Naive B cell (primary cell): ENCODE data around the gene TPSB2. TPM values are rescaled to one million over a fixed set of nuclear protein-coding genes. Genes with fewer than 3 reads are reported as not detected.

Source experiments
- ATAC-seq, 2 donors: fragments of 150-1000 bp; cut with Tn5 transposase; 2 replicates each; pipeline ENCODE4 v1.10.0; 2021; ENCODE audit warnings: low read depth in 2 of 2, mild to moderate bottlenecking in 2 of 2, moderate library complexity in 2 of 2
- DNase-seq: peaks from one replicate; pipeline ENCODE4 v3.0.0; 2022
- H3K27ac Mint-ChIP-seq, 6 donors: one replicate each; pipeline ENCODE4 v1.8.0; 2020 to 2022; ENCODE audit warnings: mild to moderate bottlenecking in 6 of 6, mixed read lengths in 6 of 6, moderate library complexity in 5 of 6, inconsistent platforms in 2 of 6
- H3K27me3 Mint-ChIP-seq, 3 donors: one replicate each; pipeline ENCODE4 v1.8.0; 2021 to 2022; ENCODE audit warnings: mixed read lengths in 3 of 3, mild to moderate bottlenecking in 1 of 3
- H3K36me3 Mint-ChIP-seq, 2 donors: one replicate each; pipeline ENCODE4 v1.8.0; 2020 to 2022; ENCODE audit warnings: mixed read lengths in 2 of 2, inconsistent platforms in 1 of 2, mild to moderate bottlenecking in 1 of 2
- H3K4me1 Mint-ChIP-seq, 3 donors: one replicate each; pipeline ENCODE4 v1.8.0; 2020 to 2022; ENCODE audit warnings: mixed read lengths in 3 of 3, inconsistent platforms in 1 of 3, mild to moderate bottlenecking in 1 of 3, moderate library complexity in 1 of 3
- H3K4me3 Mint-ChIP-seq, 8 donors: one replicate each; pipeline ENCODE4 v1.8.0; 2020 to 2022; ENCODE audit warnings: mild to moderate bottlenecking in 8 of 8, mixed read lengths in 8 of 8, moderate library complexity in 8 of 8, inconsistent platforms in 2 of 8
- H3K9me3 Mint-ChIP-seq, 7 donors: one replicate each; pipeline ENCODE4 v1.8.0; 2020 to 2022; ENCODE audit warnings: mixed read lengths in 7 of 7, mild to moderate bottlenecking in 5 of 7, inconsistent platforms in 2 of 7, moderate library complexity in 1 of 7
- polyA plus RNA-seq, 6 donors: library from polyadenylated mRNA; unstranded; fragments of 300-500 nt; fragmentation: Illumina TruSeq; gene quantifications; one replicate each; pipeline ENCODE4 v1.2.3, GENCODE V29; 2021; ENCODE audit warnings: low read depth in 6 of 6

Gene TPSB2
- polyA plus RNA-seq, 6 donors from 2014 or later: not detected

- DNase-seq (no peak), ATAC-seq (no peak)
Observed at GRCh38 chr16:1180549-1181403, 49.2 kb downstream of the TPSB2 start.

More at GRCh38 chr16:1180549-1181403, 49.2 kb downstream of the TPSB2 start:
- Mint-ChIP-seq H3K4me3 (no peak overlapping the region), H3K27me3 (no peaks in the 10 kb centered on the region), H3K9me3 (no peaks in the 10 kb centered on the region), H3K4me1 (no peaks in the 10 kb centered on the region), H3K36me3 (no peaks in the 10 kb centered on the region), H3K27ac (no peak overlapping the region)

Other genes with a start within 250 kb of the TPSB2 start
- gene SOX8, start 248.4 kb downstream of the TPSB2 start, polyA plus RNA-seq: not detected
- not detected for gene SSTR5, start 157.4 kb downstream of the TPSB2 start, polyA plus RNA-seq
- gene C1QTNF8, start 133.9 kb downstream of the TPSB2 start, polyA plus RNA-seq: not detected
- gene CACNA1H, start 77.1 kb downstream of the TPSB2 start, polyA plus RNA-seq: not detected
- not detected for gene TPSG1, start 4.9 kb downstream of the TPSB2 start, polyA plus RNA-seq
- not detected for gene TPSAB1, start 10.5 kb upstream of the TPSB2 start, polyA plus RNA-seq
- gene TPSD1, start 25.9 kb upstream of the TPSB2 start, polyA plus RNA-seq: not detected
- 100 to 1,000 TPM in 5 of 6 donors, 10 to 100 TPM in 1; 99.5 to 121 (median 114) TPM for gene UBE2I, start 79.5 kb upstream of the TPSB2 start, polyA plus RNA-seq
- 1 to 10 TPM in 1 of 6 donors, under 1 TPM in 4, not detected in 1; 0.20 to 1.3 (median 0.67) TPM for gene BAIAP3, start 103.5 kb upstream of the TPSB2 start, polyA plus RNA-seq
- gene TSR3, start 121.7 kb upstream of the TPSB2 start, polyA plus RNA-seq: 100 to 1,000 TPM in 3 of 6 donors, 10 to 100 TPM in 3; 87.9 to 103 (median 99.1) TPM
- gene GNPTG, start 121.7 kb upstream of the TPSB2 start, polyA plus RNA-seq: 10 to 100 TPM; 39.7 to 52.1 (median 44.6) TPM
- gene UNKL, start 184.5 kb upstream of the TPSB2 start, polyA plus RNA-seq: 10 to 100 TPM in 1 of 6 donors, 1 to 10 TPM in 5; 7.2 to 25.7 (median 9.2) TPM
- gene UQCC4, start 190.6 kb upstream of the TPSB2 start, polyA plus RNA-seq: 10 to 100 TPM; 39.8 to 65.5 (median 46.2) TPM
- not detected for gene PERCC1, start 200.9 kb upstream of the TPSB2 start, polyA plus RNA-seq
- under 1 TPM in 2 of 6 donors, not detected in 4; 0.16 to 0.26 TPM for gene CCDC154, start 214.4 kb upstream of the TPSB2 start, polyA plus RNA-seq
- gene CLCN7, start 244.8 kb upstream of the TPSB2 start, polyA plus RNA-seq: 10 to 100 TPM; 48.6 to 92.2 (median 61.4) TPM